GM19193 (cell line): ENCODE data around the gene PLEKHG3.

Experiments
- POLR2A ChIP-seq: IDR thresholded peaks from 4 replicates; pipeline ENCODE4 v1.6.1; 2011; ENCODE audit not compliant: insufficient read depth, insufficient read length; ENCODE audit errors: extremely low read depth

PLEKHG3 gene

DNA sequence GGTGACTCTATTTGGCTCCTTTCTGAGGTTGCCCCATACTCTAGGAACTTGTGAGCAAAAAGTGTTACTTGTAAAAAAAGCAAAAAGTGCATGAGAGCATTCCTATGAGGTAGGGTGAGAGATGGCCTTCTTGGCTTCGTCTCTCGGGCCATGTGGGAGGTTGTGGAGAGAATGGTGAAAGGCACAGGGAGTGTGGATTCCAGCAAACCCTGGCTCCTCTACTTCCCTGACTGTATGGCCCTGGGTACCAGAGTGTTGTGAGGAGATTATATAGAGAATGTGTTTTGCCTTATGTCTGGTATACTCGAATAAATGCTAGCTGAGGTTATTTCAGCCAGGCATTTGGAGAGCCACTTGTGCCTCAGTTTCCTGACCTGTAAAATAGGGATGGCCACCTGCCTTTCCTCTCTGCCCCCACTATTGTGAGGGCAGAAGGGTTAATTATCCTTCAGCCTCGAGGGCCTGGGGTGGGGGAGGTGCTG is 11.0 kb downstream of the PLEKHG3 start:
- no peak for TF ChIP-seq POLR2A

DNA sequence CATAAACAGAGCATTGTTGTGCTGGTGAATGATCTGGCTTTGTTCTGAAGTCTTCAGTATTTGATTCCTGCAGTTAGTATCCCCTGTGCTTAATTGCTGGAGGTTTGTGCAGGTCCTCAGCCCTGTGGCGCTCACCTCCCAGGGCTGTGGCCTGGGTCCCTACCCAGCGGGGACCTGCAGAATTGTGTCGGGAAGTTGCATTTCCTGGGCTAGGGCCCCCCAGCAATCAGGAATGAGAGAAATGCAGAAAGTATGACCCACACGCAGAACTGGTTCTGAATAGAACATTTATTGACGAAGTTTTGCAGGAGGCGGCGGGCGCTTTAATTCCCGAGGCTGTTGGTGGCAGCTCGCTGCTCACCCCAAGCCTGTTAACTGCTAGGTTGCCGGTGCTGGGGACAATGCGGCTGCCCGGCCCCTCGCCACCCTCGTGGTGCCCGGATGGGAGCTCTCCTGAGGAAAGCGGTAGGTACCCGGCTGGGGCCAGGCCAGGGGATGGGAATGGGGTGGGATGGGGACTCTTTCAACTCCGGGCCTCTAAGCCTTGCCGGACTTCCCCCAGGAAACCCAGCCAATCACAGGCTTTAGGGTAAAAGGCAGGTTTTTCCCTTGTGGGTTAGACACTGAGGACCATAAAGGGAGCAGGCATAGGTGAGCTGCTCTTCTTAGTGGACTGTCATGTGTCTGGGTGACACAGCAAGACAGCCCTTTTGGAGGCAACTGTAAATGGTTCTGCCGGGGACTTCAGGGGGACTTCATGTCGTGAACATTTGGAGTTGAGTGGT is 11.6 kb downstream of the PLEKHG3 start:
- no peak for TF ChIP-seq POLR2A

DNA sequence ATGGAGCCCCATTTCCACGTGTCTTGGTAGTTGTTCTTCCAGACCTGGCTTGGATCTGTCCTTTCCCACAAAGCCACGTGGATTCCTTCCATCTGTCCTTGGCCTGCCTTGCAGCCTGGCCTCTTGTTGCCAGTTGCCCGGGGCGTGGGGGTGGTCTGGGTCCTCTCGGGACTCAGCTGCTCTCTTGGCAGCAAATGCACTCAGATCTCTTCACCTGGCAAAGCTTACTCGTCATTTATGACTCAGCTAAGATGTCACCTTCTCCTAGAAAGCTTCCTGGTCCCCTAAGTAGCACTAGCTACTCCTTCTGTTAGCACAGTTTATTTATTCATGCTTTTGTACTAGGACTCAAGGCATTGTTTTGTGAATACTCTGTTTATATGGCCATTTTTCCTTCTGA is 13.6 kb downstream of the PLEKHG3 start:
- no peak for TF ChIP-seq POLR2A

DNA sequence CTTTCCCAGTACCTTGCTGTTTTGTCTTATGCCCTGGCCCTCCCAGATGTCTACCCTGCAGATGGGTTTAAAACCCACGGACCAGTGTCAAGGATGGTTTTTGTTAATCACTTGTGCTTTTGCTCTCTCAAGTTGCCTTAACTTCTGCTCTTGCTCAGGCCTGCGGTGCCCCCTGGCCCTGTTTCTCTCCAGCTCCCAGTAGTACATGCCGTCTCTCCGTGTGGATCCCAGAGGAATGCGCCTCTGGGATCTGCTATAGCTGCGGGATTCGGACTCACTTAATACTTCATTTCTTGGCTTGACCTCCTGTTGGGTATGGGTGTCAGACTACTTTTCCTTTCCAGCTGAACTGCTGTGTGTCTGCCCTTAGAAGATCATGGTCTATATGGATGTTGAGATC is 14.5 kb downstream of the PLEKHG3 start:
- no peak for TF ChIP-seq POLR2A

DNA sequence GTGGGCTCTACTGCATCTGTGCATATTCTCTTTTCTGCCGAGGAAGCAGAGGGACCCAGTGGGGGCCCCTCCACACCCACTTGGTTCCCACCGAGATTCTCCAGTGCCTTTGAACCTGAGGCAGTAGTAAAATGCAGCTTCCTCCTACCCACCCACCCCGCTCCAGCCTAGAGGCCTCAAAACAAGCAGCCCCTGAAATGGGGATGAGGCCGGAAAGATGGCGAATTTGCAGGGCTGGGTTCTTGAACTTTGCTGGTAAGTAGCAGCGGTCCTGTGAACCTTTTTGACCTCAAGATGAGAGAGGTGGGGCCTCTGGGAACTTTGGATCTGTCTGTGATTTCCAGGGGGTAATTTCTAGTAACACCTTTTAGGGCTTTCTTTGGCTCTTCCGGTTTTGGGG is 15.4 kb downstream of the PLEKHG3 start:
- TF ChIP-seq POLR2A: no peak

DNA sequence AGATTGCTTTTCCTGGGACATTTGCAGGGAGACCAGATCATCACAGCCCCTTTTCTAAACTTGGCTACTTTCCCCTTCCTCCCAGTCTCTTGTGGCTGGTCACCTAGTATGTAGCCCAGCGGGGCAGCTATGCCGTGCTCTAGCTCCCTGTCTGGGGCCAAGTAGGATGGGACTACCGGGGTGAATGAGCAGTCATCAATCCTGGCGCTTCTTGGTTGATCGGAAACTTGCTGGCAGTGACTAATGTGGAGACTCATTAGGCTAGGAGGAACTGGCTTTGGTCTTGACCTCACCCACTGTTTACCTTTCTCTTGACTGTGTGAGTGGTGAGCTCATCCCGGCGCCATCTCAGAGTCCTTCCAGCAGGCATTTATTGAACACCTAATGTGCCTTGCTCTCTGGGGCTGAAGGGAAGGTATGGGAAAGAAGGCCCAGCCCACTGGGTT is 15.9 kb downstream of the PLEKHG3 start:
- TF ChIP-seq POLR2A: no peak

DNA sequence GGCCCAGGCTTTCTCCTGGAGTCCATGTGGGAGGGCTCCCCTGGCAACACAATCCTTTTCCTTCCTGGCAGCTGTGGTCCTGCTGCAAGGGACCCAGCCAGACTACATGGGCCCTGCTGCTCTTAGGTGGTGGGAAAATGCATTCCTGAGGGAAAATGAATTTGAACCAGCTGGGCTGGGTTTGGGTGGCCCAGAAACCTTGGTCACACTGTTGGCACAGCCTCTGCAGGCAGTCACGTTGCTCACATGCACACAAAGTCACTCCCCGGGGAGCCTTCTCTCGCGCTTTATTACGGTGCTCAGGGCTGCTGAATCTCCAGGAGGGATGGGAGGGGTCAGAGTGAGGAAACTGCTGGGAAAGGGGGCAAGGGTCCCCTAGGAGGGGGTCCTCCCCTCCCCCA is 17.2 kb downstream of the PLEKHG3 start:
- TF ChIP-seq POLR2A: no peak

DNA sequence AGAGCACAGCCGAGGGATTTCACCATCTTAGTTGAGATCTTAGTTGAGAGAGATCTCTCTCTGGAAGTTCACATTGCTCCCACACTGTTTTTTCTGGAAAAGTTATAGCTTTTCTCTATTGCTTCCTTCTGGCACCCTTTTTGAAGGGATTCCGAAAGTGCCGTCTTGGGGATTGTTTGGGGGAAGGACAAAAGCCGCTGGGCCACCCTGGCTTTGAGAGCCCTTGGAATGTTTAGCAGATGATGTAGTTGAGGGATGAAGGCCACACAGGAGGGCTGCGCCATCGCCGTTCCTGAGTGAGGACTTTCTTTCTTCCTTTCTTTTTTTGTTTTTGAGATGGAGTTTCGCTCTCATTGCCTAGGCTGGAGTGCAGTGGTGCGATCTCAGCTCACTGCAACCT is 17.7 kb downstream of the PLEKHG3 start:
- no peak for TF ChIP-seq POLR2A

DNA sequence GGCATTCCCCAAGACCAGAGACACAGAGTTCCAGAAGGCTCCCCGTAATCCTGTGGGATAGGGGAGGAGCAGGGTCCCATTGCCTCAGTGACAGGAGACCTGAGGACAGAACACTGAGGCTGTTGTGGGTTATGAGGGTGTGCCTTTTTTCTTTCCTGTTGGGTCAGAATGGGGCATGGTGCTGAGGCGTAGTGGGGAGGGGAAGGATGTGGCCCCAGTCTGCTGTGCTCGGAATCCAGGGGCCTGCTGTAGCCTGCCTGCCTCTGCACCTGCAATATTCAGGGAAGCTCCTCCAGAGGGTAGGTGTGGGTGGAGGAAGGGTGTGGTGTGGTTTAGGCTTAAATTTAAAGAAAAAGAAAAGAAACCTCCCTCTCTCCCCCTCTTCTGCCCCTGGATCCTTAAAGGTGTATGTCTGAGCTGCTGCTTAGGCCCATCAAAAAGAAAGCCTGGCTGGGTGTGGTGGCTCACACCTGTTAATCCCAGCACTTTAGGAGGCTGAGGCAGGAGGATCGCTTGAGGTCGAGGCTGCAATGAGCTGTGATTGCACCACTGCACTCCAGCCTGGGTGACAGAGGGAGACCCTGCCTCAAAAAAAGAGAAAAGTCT is 18.7 kb downstream of the PLEKHG3 start:
- TF ChIP-seq POLR2A: no peak

DNA sequence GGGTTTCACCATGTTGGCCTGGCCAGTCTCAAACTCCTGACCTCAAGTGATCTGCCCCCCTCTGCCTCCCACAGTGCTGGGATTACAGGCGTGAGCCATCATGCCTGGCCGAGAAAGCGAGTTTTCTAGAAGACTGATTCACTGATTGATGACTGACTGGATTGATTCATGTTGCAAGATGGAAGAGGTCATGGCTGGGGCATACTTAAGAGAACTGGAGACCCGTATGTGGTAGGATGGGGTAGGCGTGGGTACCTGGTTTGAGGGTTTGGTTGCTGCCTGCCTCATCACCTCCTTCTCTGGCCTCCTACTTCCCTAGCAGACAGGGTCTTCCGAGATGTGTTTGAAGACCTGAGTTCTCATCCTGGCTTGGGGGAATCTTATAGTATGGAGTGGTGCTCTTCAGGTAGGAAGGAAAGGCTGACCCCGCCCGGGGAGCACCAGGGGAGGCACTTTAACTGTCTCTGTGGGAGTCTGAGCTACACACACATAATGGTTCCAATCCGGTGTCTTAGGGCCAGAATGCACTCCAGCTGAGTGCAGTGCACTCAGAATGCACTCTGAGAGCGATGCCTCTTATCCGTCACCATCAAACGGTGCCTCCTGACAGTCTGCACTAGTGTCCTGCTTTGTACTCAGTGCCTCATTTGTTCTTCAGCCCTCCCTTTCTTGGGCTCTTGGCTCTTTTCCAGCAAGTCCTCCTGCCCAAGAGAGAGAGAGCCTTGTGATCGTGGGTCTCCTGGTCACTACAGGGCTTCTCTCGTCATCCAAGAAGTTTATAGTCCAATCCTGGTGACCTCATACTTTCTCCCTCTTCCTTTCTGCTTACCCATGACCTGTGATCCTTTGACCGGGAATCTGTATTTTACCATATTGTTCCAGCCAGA is 19.7 kb downstream of the PLEKHG3 start:
- TF ChIP-seq POLR2A: no peak

DNA sequence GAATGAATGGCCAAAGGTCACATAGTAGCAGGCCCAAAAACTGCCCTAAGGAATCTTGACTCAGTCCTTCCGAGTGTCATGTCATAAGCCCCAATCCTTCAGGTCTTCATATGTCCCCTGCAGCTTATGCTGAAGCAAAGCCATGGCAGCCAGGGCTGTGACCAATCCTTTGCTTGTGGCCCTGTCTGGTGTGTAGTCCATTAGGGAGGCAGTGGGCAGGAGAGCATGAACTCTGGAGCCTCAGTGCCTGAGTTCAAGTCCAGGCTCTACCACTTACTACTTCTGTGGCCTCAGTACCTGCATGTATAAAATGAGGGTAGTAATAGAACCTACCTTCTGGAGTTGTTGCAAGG is 20.3 kb downstream of the PLEKHG3 start:
- no peak for TF ChIP-seq POLR2A

DNA sequence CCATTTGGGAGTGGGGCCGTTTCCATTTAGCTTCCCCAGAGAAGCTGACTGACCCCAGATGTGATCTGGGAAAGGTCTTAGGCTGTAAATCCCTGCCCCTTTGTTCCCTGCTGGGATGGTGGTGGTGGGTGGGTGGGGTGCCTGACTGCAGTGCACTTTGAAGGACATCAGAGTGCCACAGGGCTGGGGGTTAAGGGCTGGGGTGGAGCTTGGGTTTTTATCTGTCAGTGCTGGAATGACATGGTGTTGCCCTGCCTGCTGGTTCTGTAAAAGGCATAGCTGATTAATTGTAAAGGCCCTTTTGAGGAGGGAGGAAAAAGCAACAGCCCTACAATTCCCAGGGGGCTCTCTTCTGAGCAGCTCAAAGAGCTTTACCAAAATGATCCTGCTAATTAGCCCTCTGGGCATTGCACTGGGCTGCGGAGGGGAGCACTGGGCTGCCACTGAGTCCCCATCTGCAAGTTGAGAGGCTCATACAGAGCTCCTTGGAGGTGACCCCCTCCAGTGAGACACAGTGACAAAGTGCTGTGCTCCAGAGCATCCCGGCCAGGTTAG is 21.1 kb downstream of the PLEKHG3 start:
- no peak for TF ChIP-seq POLR2A

DNA sequence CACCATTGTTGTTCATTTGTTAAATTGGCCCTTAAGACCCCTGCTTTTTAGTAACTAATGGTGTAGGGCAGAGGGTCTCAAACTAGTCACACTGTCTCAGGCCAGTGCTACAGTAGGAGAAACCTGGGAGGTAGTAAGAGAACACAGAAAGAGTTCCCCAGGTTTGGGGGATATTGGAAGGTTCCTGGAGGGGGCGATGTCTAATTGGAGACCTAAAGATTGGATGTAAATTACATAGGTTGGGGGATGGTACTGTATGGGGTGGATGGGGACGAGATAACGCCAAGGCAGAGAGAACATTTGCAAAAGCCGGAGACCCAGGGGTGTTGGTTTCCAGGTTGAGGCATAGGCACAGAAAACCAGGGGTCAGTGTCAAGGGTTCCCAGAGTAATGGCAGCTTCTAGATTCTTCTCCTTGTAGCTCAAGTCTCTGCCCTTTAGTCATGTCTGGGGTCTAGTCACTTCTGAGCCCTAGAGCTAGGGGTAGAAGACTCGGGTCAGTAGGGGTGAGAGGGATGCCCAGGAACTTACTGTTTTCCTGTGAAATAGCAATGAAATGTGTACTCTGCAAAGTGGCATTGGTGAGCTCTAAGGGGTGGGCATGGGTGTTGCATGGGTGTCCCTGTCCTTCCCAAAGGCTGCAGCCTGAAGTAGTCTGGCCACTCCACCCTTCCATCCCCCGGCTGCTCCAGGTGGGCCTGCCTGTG is 21.8 kb downstream of the PLEKHG3 start:
- TF ChIP-seq POLR2A: no peak

DNA sequence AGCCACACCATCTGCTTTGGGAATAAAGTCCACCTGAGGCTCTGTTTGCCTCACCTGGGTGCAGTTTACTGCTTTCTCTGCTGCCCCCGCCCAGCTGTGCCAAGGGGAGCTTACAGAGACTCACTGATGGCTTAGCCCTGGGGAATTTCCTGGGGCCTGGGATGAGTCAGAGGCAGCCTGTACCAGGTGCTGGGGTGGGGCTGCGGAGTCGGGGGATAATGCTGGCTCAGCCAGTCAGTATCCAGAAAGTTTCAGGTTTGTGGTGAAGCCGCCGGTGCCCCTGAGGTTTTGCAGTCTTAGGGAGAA is 22.3 kb downstream of the PLEKHG3 start:
- no peak for TF ChIP-seq POLR2A
